HG03064 (cell line): ENCODE results near the gene ZMYM1.
"Not testable (repeated sequence)": the region's sequence is repeated elsewhere in the genome, so short reads cannot be mapped to it uniquely, and the experiment has no call there.

Experiments used
- ATAC-seq: cut with Tn5 transposase; IDR thresholded peaks from one replicate; pipeline ENCODE4 v1.9.1; 2021; ENCODE audit warnings: low read depth; ENCODE audit not compliant: unreplicated experiment

The ZMYM1 gene

GRCh38 chr1:35073265-35073811 lies 5.8 kb upstream of the ZMYM1 start:
- ATAC-seq, result no peak

- ATAC-seq, result not testable (repeated sequence)
These were observed 2.8 kb upstream of the ZMYM1 start for GRCh38 chr1:35076426-35076825.

GRCh38 chr1:35080171-35080854 lies 1.1 kb downstream of the ZMYM1 start:
- no peak for ATAC-seq

- ATAC-seq, result no peak
These were observed 6.2 kb downstream of the ZMYM1 start for GRCh38 chr1:35085421-35085820.

- no peak for ATAC-seq
These were observed 18.0 kb downstream of the ZMYM1 start for GRCh38 chr1:35097224-35097623.

- ATAC-seq, result no peak
These were observed 31.9 kb downstream of the ZMYM1 start for GRCh38 chr1:35111106-35111505.

- ATAC-seq, result no peak
These were observed 33.5 kb downstream of the ZMYM1 start for GRCh38 chr1:35112668-35113067.

- ATAC-seq, result no peak
These were observed 36.5 kb downstream of the ZMYM1 start for GRCh38 chr1:35115459-35116383.

- no peak for ATAC-seq
These were observed 41.4 kb downstream of the ZMYM1 start for GRCh38 chr1:35120458-35121133.

GRCh38 chr1:35122311-35122710 lies 43.1 kb downstream of the ZMYM1 start:
- ATAC-seq, result no peak

GRCh38 chr1:35126546-35126945 lies 47.4 kb downstream of the ZMYM1 start:
- no peak for ATAC-seq

- ATAC-seq, result no peak
These were observed 49.9 kb downstream of the ZMYM1 start for GRCh38 chr1:35129080-35129479.

- no peak for ATAC-seq
These were observed 57.6 kb downstream of the ZMYM1 start for GRCh38 chr1:35136780-35137179.

GRCh38 chr1:35137590-35137989 lies 58.4 kb downstream of the ZMYM1 start:
- ATAC-seq, result not testable (repeated sequence)

- not testable (repeated sequence) for ATAC-seq
These were observed 63.1 kb downstream of the ZMYM1 start for GRCh38 chr1:35142294-35142693.

GRCh38 chr1:35142728-35143127 lies 63.5 kb downstream of the ZMYM1 start:
- ATAC-seq, result not testable (repeated sequence)

GRCh38 chr1:35143737-35144508 lies 64.7 kb downstream of the ZMYM1 start:
- ATAC-seq, result no peak

GRCh38 chr1:35145892-35146549 lies 66.8 kb downstream of the ZMYM1 start:
- not testable (repeated sequence) for ATAC-seq

GRCh38 chr1:35151220-35151619 lies 72.0 kb downstream of the ZMYM1 start:
- no peak for ATAC-seq

- ATAC-seq, result no peak
These were observed 85.7 kb downstream of the ZMYM1 start for GRCh38 chr1:35164893-35165292.
